Neutrophil (primary cell): Measurements from ENCODE around the gene CERS6.

Experiments used
- H3K27ac ChIP-seq: fragments of 200-600 bp; sonication (generic); 2 replicates; pipeline ENCODE4 v1.5.1; 2016; ENCODE audit warnings: mild to moderate bottlenecking, moderate library complexity
- H3K27me3 ChIP-seq: fragments of 200-600 bp; sonication (generic); 2 replicates; pipeline ENCODE4 v1.6.0; 2016; ENCODE audit warnings: mild to moderate bottlenecking
- H3K36me3 ChIP-seq: fragments of 200-600 bp; sonication (generic); 2 replicates; pipeline ENCODE4 v1.5.1; 2017
- H3K4me1 ChIP-seq, 2 experiments: fragments of 200-600 bp in 1 of 2; sonication (generic) in 1 of 2; 1 replicate in 1 of 2; 2 replicates in 1 of 2; pipeline versions ENCODE4 v1.5.1 to v1.6.1; 2013 to 2016; ENCODE audit warnings: low read depth in 1 of 2, low read length in 1 of 2, mild to moderate bottlenecking in 1 of 2, moderate library complexity in 1 of 2; ENCODE audit not compliant: control insufficient read depth in 1 of 2, insufficient read depth in 1 of 2
- H3K4me3 ChIP-seq, 2 experiments: fragments of 200-600 bp in 1 of 2; sonication (generic) in 1 of 2; 1 replicate in 1 of 2; 2 replicates in 1 of 2; pipeline ENCODE4 v1.5.1; 2013 to 2016; ENCODE audit warnings: low read depth in 1 of 2, low read length in 1 of 2, mild to moderate bottlenecking in 1 of 2, moderate library complexity in 1 of 2
- H3K9me3 ChIP-seq: fragments of 200-600 bp; sonication (generic); 2 replicates; pipeline ENCODE4 v1.5.1; 2016
- TF ChIP-seq, protein P1 (sequence below): fragments of 200-600 bp; sonication (generic); IDR thresholded peaks from 2 replicates; pipeline ENCODE4 v1.5.1; 2016; ENCODE audit warnings: antibody characterized with exemption

The CERS6 gene

DNA sequence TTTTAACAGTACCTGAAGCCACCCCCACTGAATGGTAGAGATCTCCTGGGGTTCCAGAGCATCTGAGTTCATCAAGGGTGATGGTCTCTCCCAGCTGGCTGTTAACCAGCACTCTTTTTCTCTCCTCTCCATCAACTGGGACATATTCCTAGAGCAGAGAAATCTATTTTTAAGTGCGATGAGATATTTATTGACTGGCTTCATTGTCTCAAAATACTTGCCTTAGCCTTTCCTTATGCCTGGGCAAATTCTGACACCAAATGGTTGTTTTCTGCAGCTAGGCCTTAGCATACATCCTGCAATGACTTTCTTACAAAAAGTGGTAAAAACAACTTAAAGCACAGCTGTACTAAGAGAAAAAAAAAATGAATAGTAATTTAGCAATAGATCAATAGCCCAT is 365.9 kb downstream of the CERS6 start:
- H3K27ac ChIP-seq = no peak overlapping the region
- H3K9me3 ChIP-seq = no peaks in the 10 kb centered on the region
- no peaks in the 10 kb centered on the region for H3K4me1 ChIP-seq
- H3K4me3 ChIP-seq = no peak overlapping the region
- TF ChIP-seq, protein P1, sequence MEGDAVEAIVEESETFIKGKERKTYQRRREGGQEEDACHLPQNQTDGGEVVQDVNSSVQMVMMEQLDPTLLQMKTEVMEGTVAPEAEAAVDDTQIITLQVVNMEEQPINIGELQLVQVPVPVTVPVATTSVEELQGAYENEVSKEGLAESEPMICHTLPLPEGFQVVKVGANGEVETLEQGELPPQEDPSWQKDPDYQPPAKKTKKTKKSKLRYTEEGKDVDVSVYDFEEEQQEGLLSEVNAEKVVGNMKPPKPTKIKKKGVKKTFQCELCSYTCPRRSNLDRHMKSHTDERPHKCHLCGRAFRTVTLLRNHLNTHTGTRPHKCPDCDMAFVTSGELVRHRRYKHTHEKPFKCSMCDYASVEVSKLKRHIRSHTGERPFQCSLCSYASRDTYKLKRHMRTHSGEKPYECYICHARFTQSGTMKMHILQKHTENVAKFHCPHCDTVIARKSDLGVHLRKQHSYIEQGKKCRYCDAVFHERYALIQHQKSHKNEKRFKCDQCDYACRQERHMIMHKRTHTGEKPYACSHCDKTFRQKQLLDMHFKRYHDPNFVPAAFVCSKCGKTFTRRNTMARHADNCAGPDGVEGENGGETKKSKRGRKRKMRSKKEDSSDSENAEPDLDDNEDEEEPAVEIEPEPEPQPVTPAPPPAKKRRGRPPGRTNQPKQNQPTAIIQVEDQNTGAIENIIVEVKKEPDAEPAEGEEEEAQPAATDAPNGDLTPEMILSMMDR = no peak
- no peaks in the 10 kb centered on the region for H3K36me3 ChIP-seq
- no peaks in the 10 kb centered on the region for H3K27me3 ChIP-seq
